Measurements from ENCODE around the gene THAP7. TPM values are rescaled to one million over a fixed set of nuclear protein-coding genes. Genes with fewer than 3 reads are reported as not detected.
A peak's percentile ranks its signal among the peaks of the same experiment; 100 is the strongest.
"Not testable (repeated sequence)": the region's sequence is repeated elsewhere in the genome, so short reads cannot be mapped to it uniquely, and the experiment has no call there.

Gene THAP7
- total RNA-seq, 1 experiment from 2014 or later: 24.9 TPM

DNA sequence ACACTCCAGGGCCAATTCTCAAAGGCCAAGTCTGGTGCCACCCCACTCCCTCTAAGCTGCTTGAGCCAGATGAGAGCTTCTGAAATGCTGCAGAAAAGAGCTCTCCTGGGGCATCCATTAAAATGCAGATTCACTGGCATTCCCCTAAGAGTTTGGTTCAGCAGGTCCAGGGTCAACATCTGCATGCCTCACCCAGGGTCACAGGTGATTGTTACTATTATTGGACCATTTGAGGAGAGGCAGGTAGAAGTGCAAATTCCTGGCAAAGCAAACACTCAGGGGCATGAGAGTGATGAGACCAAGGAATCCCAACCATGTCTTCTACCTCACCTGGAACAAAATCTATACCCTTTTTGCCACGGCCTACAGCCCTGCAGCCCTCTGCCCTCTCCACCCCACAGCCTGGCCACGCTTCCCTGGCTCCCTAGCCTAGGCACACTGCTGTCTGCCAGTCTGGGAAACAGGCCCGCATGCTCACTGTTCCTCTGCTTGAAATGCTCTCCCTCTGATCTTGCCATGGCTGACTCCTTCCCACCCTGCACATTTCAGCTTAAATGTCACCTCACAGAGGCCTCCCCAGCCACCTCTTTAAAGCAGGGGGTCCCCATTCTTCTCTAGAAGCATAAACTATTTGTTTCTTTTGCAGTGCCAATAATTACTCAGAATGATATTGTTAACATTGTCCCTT is 8.7 kb upstream of the THAP7 start:
- CTCF ChIA-PET: no interaction called here
- no peak overlapping the region for H3K4me3 Mint-ChIP-seq (ENCODE audit: unreplicated experiment)
- no peak overlapping the region for H3K27ac Mint-ChIP-seq (ENCODE audit: low read depth, unreplicated experiment)
- H3K27me3 Mint-ChIP-seq (ENCODE audit: insufficient read depth, unreplicated experiment): no peaks in the 10 kb centered on the region
- POLR2A ChIA-PET: no interaction called here
- intact Hi-C loops (cut with micrococcal nuclease): no loop called here
- no peak for DNase-seq (ENCODE audit: unreplicated experiment)
- H3K4me1 Mint-ChIP-seq (ENCODE audit: insufficient read depth, unreplicated experiment): peaks cover 12% of the 10 kb centered on the region
- no peaks in the 10 kb centered on the region for H3K9me3 Mint-ChIP-seq (ENCODE audit: unreplicated experiment)
- TF ChIP-seq, protein P1, sequence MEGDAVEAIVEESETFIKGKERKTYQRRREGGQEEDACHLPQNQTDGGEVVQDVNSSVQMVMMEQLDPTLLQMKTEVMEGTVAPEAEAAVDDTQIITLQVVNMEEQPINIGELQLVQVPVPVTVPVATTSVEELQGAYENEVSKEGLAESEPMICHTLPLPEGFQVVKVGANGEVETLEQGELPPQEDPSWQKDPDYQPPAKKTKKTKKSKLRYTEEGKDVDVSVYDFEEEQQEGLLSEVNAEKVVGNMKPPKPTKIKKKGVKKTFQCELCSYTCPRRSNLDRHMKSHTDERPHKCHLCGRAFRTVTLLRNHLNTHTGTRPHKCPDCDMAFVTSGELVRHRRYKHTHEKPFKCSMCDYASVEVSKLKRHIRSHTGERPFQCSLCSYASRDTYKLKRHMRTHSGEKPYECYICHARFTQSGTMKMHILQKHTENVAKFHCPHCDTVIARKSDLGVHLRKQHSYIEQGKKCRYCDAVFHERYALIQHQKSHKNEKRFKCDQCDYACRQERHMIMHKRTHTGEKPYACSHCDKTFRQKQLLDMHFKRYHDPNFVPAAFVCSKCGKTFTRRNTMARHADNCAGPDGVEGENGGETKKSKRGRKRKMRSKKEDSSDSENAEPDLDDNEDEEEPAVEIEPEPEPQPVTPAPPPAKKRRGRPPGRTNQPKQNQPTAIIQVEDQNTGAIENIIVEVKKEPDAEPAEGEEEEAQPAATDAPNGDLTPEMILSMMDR (IDR thresholded peaks at IDR 0.05; ENCODE audit: unreplicated experiment): no peak
- no TSS peak for BruUV-seq (replicated peaks)
- H3K36me3 Mint-ChIP-seq (ENCODE audit: insufficient read depth, unreplicated experiment): no peaks in the 10 kb centered on the region

DNA sequence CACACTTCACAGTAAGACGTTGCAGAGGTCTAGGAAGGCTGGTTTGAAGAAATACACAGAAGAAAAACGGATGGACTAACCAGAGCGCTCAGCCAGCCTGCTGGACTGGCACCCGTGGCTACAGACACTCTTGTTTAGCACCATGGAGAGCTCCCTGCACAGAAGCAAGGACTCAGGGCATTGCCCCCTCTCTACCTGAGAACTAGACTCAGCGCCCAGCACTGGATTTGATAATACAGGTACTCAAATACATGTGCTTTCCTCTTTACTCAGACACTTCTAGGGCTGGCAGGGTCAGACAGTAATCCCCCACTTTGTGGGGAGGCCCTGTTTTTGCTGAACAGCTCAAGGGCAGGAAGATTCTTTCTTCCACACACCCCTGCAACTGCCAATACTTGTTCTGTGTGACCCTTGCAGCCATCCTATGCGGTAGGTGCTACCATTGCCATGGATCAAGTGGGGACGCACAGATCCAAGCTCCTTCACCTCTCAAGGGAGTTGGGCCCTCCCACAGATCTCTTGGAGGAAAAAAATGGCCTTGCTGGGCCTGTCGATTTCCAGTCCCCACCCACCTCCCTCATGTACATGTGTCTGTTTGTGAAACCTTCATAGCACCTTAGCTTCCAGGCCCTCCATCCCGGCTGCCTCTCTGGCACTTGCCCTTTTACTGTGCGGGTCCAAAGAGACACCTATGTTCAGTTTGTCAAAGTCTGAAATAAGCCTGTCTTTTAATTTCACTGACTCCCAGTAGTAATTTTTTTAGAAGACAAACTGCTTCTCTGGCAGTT is 7.9 kb upstream of the THAP7 start:
- ChIA-PET POLR2A (interaction anchor here (1.1 kb wide), 1 partner anchor 18 kb away, joined by 4 read pairs; no protein-coding TSS in a partner anchor), CTCF (no interaction called here)
- DNase-seq (ENCODE audit: unreplicated experiment): peak; percentile 74
- Mint-ChIP-seq H3K27ac (ENCODE audit: low read depth, unreplicated experiment) (no peak overlapping the region), H3K36me3 (ENCODE audit: insufficient read depth, unreplicated experiment) (no peaks in the 10 kb centered on the region), H3K4me3 (ENCODE audit: unreplicated experiment) (no peak overlapping the region), H3K9me3 (ENCODE audit: unreplicated experiment) (no peaks in the 10 kb centered on the region), H3K4me1 (ENCODE audit: insufficient read depth, unreplicated experiment) (peaks cover 5% of the 10 kb centered on the region), H3K27me3 (ENCODE audit: insufficient read depth, unreplicated experiment) (no peaks in the 10 kb centered on the region)
- BruUV-seq (replicated peaks): no TSS peak
- intact Hi-C loops (cut with micrococcal nuclease): no loop called here
- TF ChIP-seq, protein P1 (IDR thresholded peaks at IDR 0.05; ENCODE audit: unreplicated experiment): no peak

DNA sequence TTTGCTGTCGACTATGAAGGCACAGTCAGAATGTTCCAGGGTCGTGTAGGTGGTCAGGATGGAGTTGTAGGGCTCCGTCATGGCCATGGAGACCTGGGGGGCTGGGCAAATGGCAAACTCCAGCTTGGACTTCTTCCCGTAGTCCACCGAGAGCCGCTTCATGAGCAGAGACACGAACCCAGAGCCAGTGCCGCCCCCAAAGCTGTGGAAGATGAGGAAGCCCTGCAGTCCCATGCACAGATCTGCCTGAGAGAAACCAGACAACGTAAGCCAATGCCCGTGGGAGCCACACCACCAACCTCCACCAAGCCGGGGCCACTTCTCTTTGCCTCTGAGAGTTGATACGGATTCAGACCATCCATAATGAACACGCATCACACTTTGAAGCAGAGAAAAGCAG is 7.3 kb upstream of the THAP7 start:
- H3K36me3 Mint-ChIP-seq (ENCODE audit: insufficient read depth, unreplicated experiment); H3K9me3 Mint-ChIP-seq (ENCODE audit: unreplicated experiment); intact Hi-C loops (cut with micrococcal nuclease); H3K4me3 Mint-ChIP-seq (ENCODE audit: unreplicated experiment); CTCF ChIA-PET; H3K27me3 Mint-ChIP-seq (ENCODE audit: insufficient read depth, unreplicated experiment); DNase-seq (ENCODE audit: unreplicated experiment); H3K27ac Mint-ChIP-seq (ENCODE audit: low read depth, unreplicated experiment); H3K4me1 Mint-ChIP-seq (ENCODE audit: insufficient read depth, unreplicated experiment); BruUV-seq (replicated peaks): not testable (repeated sequence)
- POLR2A ChIA-PET: interaction anchor here (1.1 kb wide), 1 partner anchor 18 kb away, joined by 4 read pairs; no protein-coding TSS in a partner anchor

DNA sequence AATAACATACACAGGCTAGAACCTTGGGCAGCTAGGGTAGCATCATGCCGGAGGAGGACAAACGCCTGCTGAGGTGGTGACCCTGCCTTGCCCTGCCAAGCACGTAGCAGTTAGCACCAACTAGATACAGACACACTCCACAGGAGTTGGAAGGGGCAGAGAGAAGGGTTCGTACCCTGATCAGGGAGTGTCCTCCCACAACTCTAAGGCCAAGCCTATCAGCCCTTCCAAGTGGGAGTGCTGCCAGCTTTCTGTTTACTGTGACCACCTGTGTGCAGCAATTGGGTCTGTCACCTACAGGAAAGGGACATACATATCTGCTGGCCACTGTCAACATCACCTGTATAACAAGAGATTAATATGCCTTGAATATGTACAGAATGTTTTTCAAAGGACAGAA is 1.9 kb upstream of the THAP7 start:
- BruUV-seq (replicated peaks): no TSS peak
- DNase-seq (ENCODE audit: unreplicated experiment): no peak
- Mint-ChIP-seq H3K4me3 (ENCODE audit: unreplicated experiment) (peak overlapping the region; percentile 87), H3K4me1 (ENCODE audit: insufficient read depth, unreplicated experiment) (peaks cover 10% of the 10 kb centered on the region), H3K9me3 (ENCODE audit: unreplicated experiment) (no peaks in the 10 kb centered on the region), H3K27ac (ENCODE audit: low read depth, unreplicated experiment) (no peak overlapping the region), H3K36me3 (ENCODE audit: insufficient read depth, unreplicated experiment) (peaks cover 13% of the 10 kb centered on the region), H3K27me3 (ENCODE audit: insufficient read depth, unreplicated experiment) (no peaks in the 10 kb centered on the region)
- intact Hi-C loops (cut with micrococcal nuclease): loop anchor here (5.0 kb wide), 1 partner anchor 116 kb away; no protein-coding TSS in a partner anchor
- POLR2A ChIA-PET: interaction anchor here (0.7 to 3.0 kb wide), 7 partner anchors 12 to 78 kb away, joined by 3 to 26 read pairs (median 5); partner anchors contain the start of genes LRRC74B, LZTR1 and P2RX6
- TF ChIP-seq, protein P1 (IDR thresholded peaks at IDR 0.05; ENCODE audit: unreplicated experiment): no peak
- CTCF ChIA-PET: interaction anchor here (0.8 to 3.2 kb wide), 4 partner anchors 23 to 118 kb away, joined by 3 to 12 read pairs (median 4); no protein-coding TSS in a partner anchor
